GM13976 (cell line): ENCODE data around the gene DDIAS.

Experiments used
- DNase-seq: peaks from one replicate; pipeline ENCODE4 v3.0.0; 2012; ENCODE audit warnings: low spot score
- CTCF ChIP-seq: IDR thresholded peaks from 2 replicates; pipeline ENCODE4 v1.5.1; 2012; ENCODE audit warnings: borderline replicate concordance, mild to moderate bottlenecking; ENCODE audit not compliant: insufficient read depth; ENCODE audit errors: extremely low read depth, missing control alignments, control extremely low read depth
- in situ Hi-C: fragments of 300-500 bp; cut with MboI; formaldehyde crosslinking; loops from one replicate; pipeline ENCODE4 v1.12.0; 2022; ENCODE audit warnings: low sequenced_read_pairs, mixed read lengths, inconsistent platforms; ENCODE audit not compliant: unreplicated experiment

Gene DDIAS

GRCh38 chr11:82867495-82868082 is 33.9 kb upstream of the DDIAS start:
- peak; percentile 58 for TF ChIP-seq CTCF
- DNase-seq, result peak; percentile 58
- in situ Hi-C loops, result loop anchor here (25.0 kb wide), 2 partner anchors 155 to 945 kb away; no protein-coding TSS in a partner anchor

- no peak for TF ChIP-seq CTCF
- in situ Hi-C loops, result loop anchor here (25.0 kb wide), 2 partner anchors 157 to 943 kb away; no protein-coding TSS in a partner anchor
- no peak for DNase-seq
These were observed 31.9 kb upstream of the DDIAS start for GRCh38 chr11:82869657-82870056.

- no peak for DNase-seq
- in situ Hi-C loops, result loop anchor here (25.0 kb wide), 2 partner anchors 159 to 941 kb away; no protein-coding TSS in a partner anchor
- TF ChIP-seq CTCF, result no peak
These were observed 29.9 kb upstream of the DDIAS start for GRCh38 chr11:82871646-82872045.

- DNase-seq, result no peak
- TF ChIP-seq CTCF, result no peak
- in situ Hi-C loops, result loop anchor here (25.0 kb wide), 2 partner anchors 160 to 940 kb away; no protein-coding TSS in a partner anchor
These were observed 29.0 kb upstream of the DDIAS start for GRCh38 chr11:82872377-82873150.

GRCh38 chr11:82873919-82874333 is 27.6 kb upstream of the DDIAS start:
- no peak for DNase-seq
- in situ Hi-C loops, result loop anchor here (25.0 kb wide), 2 partner anchors 162 to 938 kb away; no protein-coding TSS in a partner anchor
- no peak for TF ChIP-seq CTCF

- no peak for TF ChIP-seq CTCF
- in situ Hi-C loops, result loop anchor here (25.0 kb wide), 2 partner anchors 163 to 937 kb away; no protein-coding TSS in a partner anchor
- no peak for DNase-seq
These were observed 26.7 kb upstream of the DDIAS start for GRCh38 chr11:82874646-82875523.
